SH-SY5Y (cell line): ENCODE results near the gene SPINK5.

Experiments
- GATA2 ChIP-seq: IDR thresholded peaks from 2 replicates; pipeline ENCODE4 v1.6.1; 2011; ENCODE audit warnings: mild to moderate bottlenecking, low read depth, low read length
- GATA3 ChIP-seq: IDR thresholded peaks from 2 replicates; pipeline ENCODE4 v1.6.1; 2011; ENCODE audit warnings: low read depth, mild to moderate bottlenecking, low read length, moderate library complexity

DNA sequence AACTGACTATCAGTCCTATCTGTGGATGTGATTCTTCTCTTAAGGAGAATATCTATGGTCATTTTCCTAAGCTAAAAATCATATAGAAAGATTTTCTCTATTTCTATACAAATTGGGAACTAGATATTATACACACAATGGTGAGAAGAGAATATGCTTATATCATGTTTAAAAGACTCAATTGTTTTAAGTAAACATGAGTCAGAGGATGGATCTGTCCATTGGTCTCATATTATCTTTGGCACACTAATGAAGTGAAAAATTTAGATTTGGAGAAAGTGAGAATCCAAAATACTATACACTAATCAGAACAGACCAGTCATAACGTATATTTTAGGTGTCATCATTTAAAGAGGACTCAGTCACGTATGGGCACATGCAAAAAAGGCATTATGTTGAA lies 88.1 kb downstream of the SPINK5 start:
- TF ChIP-seq GATA2 (no peak), GATA3 (no peak)
